GM18519 (cell line): ENCODE data around the gene ASAP2.

Source experiments
- ATAC-seq: cut with Tn5 transposase; IDR thresholded peaks from one replicate; pipeline ENCODE4 v1.9.1; 2021; ENCODE audit warnings: mild to moderate bottlenecking, moderate library complexity; ENCODE audit not compliant: unreplicated experiment, low FRiP score

ASAP2 gene

GRCh38 chr2:9269695-9270360, 63.2 kb downstream of the ASAP2 start:
- no peak for ATAC-seq

GRCh38 chr2:9271091-9271490, 64.5 kb downstream of the ASAP2 start:
- ATAC-seq = no peak

GRCh38 chr2:9271691-9272090, 65.1 kb downstream of the ASAP2 start:
- no peak for ATAC-seq

DNA sequence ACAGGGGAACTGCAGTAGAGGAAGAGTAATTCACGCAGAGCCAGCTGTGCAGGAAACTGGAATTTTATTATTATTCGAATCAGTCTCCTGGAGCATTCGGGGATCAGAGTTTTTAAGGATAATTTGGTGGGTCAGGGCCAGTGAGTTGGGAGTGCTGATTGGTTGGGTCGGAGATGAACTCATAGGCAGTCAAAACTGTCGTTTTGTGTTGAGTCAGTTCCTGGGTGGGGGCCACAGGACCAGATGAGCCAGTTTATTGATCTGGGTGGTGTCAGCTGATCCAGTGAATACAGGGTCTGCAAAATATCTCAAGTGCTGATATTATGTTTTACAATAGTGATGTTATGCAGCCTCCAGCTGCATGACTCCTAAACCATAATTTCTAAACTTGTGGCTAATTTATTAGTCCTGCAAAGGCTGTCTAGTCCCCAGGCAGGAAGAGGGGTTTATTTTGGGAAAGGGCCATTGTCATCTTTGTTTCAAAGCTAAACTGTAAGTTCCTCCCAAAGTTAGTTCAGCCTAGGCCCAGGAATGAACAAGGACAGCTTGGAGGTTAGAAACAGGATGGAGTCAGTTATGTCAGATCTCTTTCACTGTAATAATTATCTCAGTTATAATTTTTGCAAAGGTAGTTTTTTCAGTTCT, 67.0 kb downstream of the ASAP2 start:
- ATAC-seq = no peak

- no peak for ATAC-seq
Observed at GRCh38 chr2:9274701-9275343, 68.2 kb downstream of the ASAP2 start.

DNA sequence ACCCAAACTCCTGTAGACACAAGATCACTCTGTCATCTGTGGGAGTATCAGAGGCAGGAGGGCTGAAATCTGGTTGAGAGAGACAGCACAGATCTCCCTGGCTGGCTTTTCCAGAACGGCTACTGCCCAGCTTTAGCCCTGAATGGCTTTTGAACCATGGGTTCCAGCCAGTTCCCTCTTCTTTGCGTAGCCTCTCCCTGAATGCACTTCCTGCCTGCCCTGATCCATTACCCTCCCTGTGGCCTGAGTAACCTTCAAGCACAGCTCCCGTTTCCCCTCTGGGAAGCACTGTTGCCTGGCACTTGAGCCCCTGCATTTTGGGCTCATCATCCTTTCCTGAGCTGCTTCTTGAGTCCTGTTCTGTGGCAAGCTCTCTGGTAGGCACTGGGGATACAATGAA, 68.8 kb downstream of the ASAP2 start:
- no peak for ATAC-seq

- no peak for ATAC-seq
Observed at GRCh38 chr2:9276074-9276473, 69.5 kb downstream of the ASAP2 start.

- ATAC-seq = no peak
Observed at GRCh38 chr2:9276901-9277451, 70.4 kb downstream of the ASAP2 start.

DNA sequence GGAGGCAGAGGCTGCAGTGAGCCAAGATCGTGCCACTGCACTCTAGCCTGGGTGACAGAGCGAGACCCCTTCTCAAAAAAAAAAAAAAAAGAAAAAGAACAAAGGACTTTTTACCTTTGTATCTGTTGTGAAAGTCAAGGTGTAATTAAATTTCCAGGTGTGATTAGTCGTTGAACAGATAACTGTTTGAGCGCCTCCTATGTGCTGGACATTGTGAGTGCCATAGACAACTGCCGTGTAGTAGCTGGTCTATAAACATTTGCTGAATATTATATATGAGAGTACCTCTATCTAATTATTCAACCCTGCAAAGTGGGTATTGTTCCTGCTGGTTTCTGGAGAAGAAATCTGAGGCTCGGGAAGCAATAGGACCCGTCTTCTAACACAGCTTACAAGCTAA, 71.8 kb downstream of the ASAP2 start:
- ATAC-seq = no peak

GRCh38 chr2:9279426-9279825, 72.8 kb downstream of the ASAP2 start:
- no peak for ATAC-seq

- no peak for ATAC-seq
Observed at GRCh38 chr2:9280224-9280623, 73.6 kb downstream of the ASAP2 start.

DNA sequence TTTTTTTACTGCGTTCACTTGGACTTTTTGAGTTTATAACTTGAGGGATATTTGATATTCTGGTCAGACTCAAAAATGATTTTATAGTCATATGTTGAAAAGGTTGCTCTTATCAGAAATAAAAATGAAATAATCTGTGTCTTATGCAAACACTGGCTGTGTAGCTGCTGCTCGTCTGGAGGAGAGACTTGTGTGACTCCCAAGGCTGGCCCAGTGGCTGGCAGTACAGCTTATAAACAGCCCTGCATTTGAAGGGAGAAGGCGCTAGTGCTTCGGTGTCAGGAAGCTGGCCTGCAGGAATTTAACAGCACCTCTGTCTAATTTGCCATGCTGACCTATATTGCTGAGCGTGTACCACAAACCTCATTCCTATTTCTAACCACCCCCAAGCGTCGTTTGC, 74.5 kb downstream of the ASAP2 start:
- ATAC-seq = no peak

- ATAC-seq = no peak
Observed at GRCh38 chr2:9282128-9283112, 75.8 kb downstream of the ASAP2 start.

DNA sequence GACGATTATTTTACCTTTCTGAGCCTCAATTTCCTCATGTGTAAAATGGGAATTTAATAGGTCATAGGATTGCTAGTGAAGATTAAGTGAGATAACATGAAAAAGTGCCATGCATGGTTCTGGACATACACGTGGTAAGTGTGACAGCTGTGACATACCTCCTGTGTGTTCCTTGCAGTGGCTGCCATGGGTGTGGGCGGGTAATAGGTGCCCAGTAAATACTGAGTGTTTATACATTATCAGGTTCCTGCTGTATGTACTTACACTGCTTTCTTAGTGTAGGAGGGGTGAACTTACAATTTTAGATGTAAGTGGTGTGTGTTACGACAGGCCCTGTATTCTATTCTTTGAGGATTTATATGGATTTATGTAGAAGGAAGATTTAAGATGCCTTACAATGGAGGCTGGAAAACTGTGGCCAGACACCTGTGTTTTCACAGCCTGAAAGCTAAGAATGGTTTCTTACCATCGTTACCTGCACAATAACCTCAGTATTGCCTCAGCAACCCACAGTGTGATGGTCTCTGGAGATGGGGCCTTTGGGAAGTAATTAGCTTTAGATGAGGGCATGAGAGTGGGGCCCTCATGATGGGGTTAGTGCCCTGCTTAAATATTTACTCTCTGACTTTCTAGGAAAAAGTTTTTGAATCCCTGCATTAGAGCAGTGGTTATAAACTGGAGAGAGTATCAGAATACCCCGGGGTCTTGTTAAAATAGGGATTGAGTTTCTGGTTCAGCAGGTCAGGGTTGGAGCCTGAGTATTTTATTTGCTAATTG, 78.1 kb downstream of the ASAP2 start:
- ATAC-seq = no peak

- ATAC-seq = no peak
Observed at GRCh38 chr2:9285385-9285920, 78.8 kb downstream of the ASAP2 start.

- no peak for ATAC-seq
Observed at GRCh38 chr2:9285921-9286320, 79.3 kb downstream of the ASAP2 start.

DNA sequence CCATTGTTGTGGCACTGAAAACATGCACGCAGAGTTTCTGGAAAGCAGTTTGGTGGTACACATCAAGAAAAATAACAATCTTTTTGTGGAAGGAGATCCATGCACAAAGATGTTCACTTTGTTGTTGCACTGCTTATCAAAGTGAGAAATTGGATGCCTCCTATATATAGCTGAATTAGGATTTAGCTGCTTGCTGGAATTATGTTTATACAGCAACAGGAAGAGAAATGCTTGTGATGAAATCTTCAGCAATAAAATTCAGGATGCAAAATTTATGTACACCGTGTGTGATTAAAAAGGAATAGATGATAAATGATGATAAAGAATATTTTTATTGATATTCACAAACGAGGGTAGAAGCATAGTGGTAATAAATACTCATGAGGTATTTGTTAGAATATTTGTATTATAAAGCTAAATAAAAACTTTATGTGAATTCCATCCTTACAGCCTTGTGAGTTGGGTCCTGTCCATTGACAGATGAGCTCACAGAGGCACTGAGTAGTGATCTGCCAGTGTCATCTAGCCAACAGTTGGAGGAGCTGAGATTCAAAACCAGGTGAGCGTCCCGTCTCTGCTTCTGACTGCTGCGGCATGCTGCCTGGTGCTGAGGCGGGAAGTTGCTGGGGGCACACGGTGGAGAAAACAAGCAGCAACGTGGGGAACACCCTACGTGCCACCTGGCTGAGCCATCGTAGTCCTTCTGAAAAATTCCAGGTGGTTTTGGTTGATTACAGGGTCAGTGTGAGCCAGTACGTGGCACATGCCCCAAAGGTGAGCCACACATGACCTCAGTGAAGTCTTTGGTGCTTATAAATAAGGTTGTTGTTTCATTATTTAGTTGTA, 80.2 kb downstream of the ASAP2 start:
- ATAC-seq = no peak

- ATAC-seq = no peak
Observed at GRCh38 chr2:9287400-9288045, 80.9 kb downstream of the ASAP2 start.
